Stimulated activated CD8-positive, alpha-beta memory T cell treated with anti-CD3 and anti-CD28 coated beads, Interleukin-4, amount 100 ng/mL, for 4 hours (primary cell): ENCODE results near the gene TM9SF1.

Source experiments
- DNase-seq, 2 donors: peaks; one replicate each; pipeline ENCODE4 v3.0.0-alpha.2; 2020; ENCODE audit warnings: low read depth in 2 of 2, low spot score in 1 of 2

TM9SF1 gene

GRCh38 chr14:24151404-24152080, 43.7 kb downstream of the TM9SF1 start:
- DNase-seq = no peak

GRCh38 chr14:24150993-24151392, 44.2 kb downstream of the TM9SF1 start:
- no peak for DNase-seq

GRCh38 chr14:24150567-24150966, 44.7 kb downstream of the TM9SF1 start:
- no peak for DNase-seq

- DNase-seq = no peak
Observed at GRCh38 chr14:24150061-24150460, 45.2 kb downstream of the TM9SF1 start.

- DNase-seq = no peak
Observed at GRCh38 chr14:24149302-24149969, 45.8 kb downstream of the TM9SF1 start.

- DNase-seq = no peak
Observed at GRCh38 chr14:24147761-24148428, 47.3 kb downstream of the TM9SF1 start.

GRCh38 chr14:24146978-24147760, 48.1 kb downstream of the TM9SF1 start, which contains the start of gene RNF31:
RNF31 (plus strand) TSS chr14:24147498; CDS start chr14:24147699, 201 bp downstream.
- DNase-seq = peak; percentile 93 to 95

GRCh38 chr14:24146453-24146977, 48.7 kb downstream of the TM9SF1 start, which contains the start of gene PSME2:
PSME2 (minus strand) TSS chr14:24146610; CDS start chr14:24146581, 29 bp downstream.
- peak; percentile 56 to 74 for DNase-seq

GRCh38 chr14:24145690-24146452, 49.4 kb downstream of the TM9SF1 start:
- no peak for DNase-seq

GRCh38 chr14:24145219-24145618, 50.0 kb downstream of the TM9SF1 start:
- no peak for DNase-seq

GRCh38 chr14:24144451-24144850, 50.8 kb downstream of the TM9SF1 start:
- no peak for DNase-seq

- DNase-seq = no peak
Observed at GRCh38 chr14:24143511-24143910, 51.7 kb downstream of the TM9SF1 start.

GRCh38 chr14:24141097-24141880, 54.0 kb downstream of the TM9SF1 start, which contains the start of gene EMC9:
EMC9 (minus strand) TSS chr14:24141591; CDS start chr14:24141304, 287 bp downstream.
- peak; percentile 99 for DNase-seq

- no peak for DNase-seq
Observed at GRCh38 chr14:24139272-24139934, 55.8 kb downstream of the TM9SF1 start.
